HCT116 (cell line): ENCODE results near the gene ARID5B. TPM values are rescaled to one million over a fixed set of nuclear protein-coding genes. Genes with fewer than 3 reads are reported as not detected.

ENCODE experiments used
- ATAC-seq: fragments of 200-7000 bp; cut with Tn5 transposase; 2 replicates; pipeline ENCODE4 v1.9.1; 2020; ENCODE audit warnings: mild to moderate bottlenecking, moderate library complexity
- BruUV-seq: library from RNA; stranded (reverse); fragments of 400-500 nt; replicated peaks from 2 replicates; lab custom pipeline; 2021; lab: Mats Ljungman, UMichigan
- CTCF ChIA-PET: fragments of 300-600 bp; sonication (Branson Sonifier 250); formaldehyde crosslinking; loops from one replicate; lab custom pipeline; 2021; ENCODE audit warnings: antibody characterized with exemption; lab: Charles Lee
- POLR2A ChIA-PET: fragments of 300-600, 350-600 bp; sonication (Branson Sonifier 250); formaldehyde crosslinking; loops from one replicate; lab custom pipeline; 2021; ENCODE audit warnings: antibody characterized with exemption; lab: Charles Lee
- RAD21 ChIA-PET, 2 experiments: fragments of 300-600 bp; sonication (Branson Sonifier 250); formaldehyde crosslinking; loops; one replicate each; lab custom pipeline; 2023; ENCODE audit warnings: low total read pairs in 2 of 2; ENCODE audit not compliant: uncharacterized antibody in 2 of 2, unreplicated experiment in 2 of 2, low non-redundant PET in 1 of 2; lab: Charles Lee
- DNase-seq: peaks from one replicate; pipeline ENCODE4 v3.0.0-alpha.2; 2010; ENCODE audit warnings: low read depth, low spot score
- H2AFZ ChIP-seq: fragments of 200-600 bp; shearing (Covaris generic), sonication (generic); 2 replicates; pipeline ENCODE4 v1.6.1; 2017; ENCODE audit warnings: low read depth, mixed run types, mixed read lengths, antibody characterized with exemption, low read length; ENCODE audit not compliant: poor library complexity, severe bottlenecking
- H3K27ac ChIP-seq: 2 replicates; pipeline ENCODE4 v1.5.1; 2012; ENCODE audit warnings: low read depth, low read length
- H3K27me3 ChIP-seq: fragments of 200-600 bp; sonication (generic); 2 replicates; pipeline ENCODE4 v1.6.1; 2016; ENCODE audit warnings: mixed run types, low read length, mixed read lengths; ENCODE audit not compliant: insufficient read depth
- H3K36me3 ChIP-seq, 2 experiments: fragments of 200-500 bp in 1 of 2; fragments of 200-600 bp in 1 of 2; sonication (Bioruptor generic) in 1 of 2; sonication (generic) in 1 of 2; 2 replicates each; pipeline versions ENCODE4 v1.5.1 to v1.6.1; 2014 to 2016; ENCODE audit warnings: low read length in 2 of 2, inconsistent platforms in 1 of 2, mixed read lengths in 1 of 2, mixed run types in 1 of 2; ENCODE audit not compliant: insufficient read depth in 2 of 2, control insufficient read depth in 1 of 2
- H3K4me1 ChIP-seq, 2 experiments: fragments of 200-600 bp in 1 of 2; sonication (generic) in 1 of 2; 2 replicates each; pipeline versions ENCODE4 v1.5.1 to v1.6.1; 2012 to 2017; ENCODE audit warnings: low read length in 2 of 2, inconsistent platforms in 1 of 2, mild to moderate bottlenecking in 1 of 2, mixed read lengths in 1 of 2, mixed run types in 1 of 2, moderate library complexity in 1 of 2; ENCODE audit not compliant: insufficient read depth in 2 of 2, control insufficient read depth in 1 of 2
- H3K4me2 ChIP-seq: fragments of 200-600 bp; sonication (generic); 2 replicates; pipeline ENCODE4 v1.6.1; 2017; ENCODE audit warnings: mixed run types, low read length, mixed read lengths
- H3K4me3 ChIP-seq, 2 experiments: fragments of 200-600 bp in 1 of 2; sonication (generic) in 1 of 2; replicated peaks in 1 of 2; 2 replicates each; pipeline ENCODE4 v1.5.1; 2011 to 2016; ENCODE audit warnings: low read length in 2 of 2, control low read depth in 1 of 2, low read depth in 1 of 2, mild to moderate bottlenecking in 1 of 2, mixed read lengths in 1 of 2, mixed run types in 1 of 2
- H3K79me2 ChIP-seq: fragments of 200-600 bp; sonication (generic); 2 replicates; pipeline ENCODE4 v1.6.1; 2017; ENCODE audit warnings: mild to moderate bottlenecking, mixed run types, low read length, moderate library complexity, mixed read lengths; ENCODE audit not compliant: insufficient read depth
- H3K9ac ChIP-seq: fragments of 200-600 bp; sonication (generic); 2 replicates; pipeline ENCODE4 v1.6.1; 2016; ENCODE audit warnings: low read length, mixed read lengths
- H3K9me2 ChIP-seq: fragments of 200-600 bp; sonication (generic), shearing (Covaris generic); 2 replicates; pipeline ENCODE4 v1.6.1; 2017; ENCODE audit warnings: mixed run types, mild to moderate bottlenecking, moderate library complexity; ENCODE audit not compliant: insufficient read depth
- H3K9me3 ChIP-seq, 2 experiments: fragments of 200-500 bp in 1 of 2; fragments of 200-600 bp in 1 of 2; sonication (Bioruptor generic) in 1 of 2; sonication (generic) in 1 of 2; 2 replicates each; pipeline ENCODE4 v1.6.1; 2014 to 2017; ENCODE audit warnings: low read length in 2 of 2, mixed read lengths in 2 of 2, inconsistent platforms in 1 of 2, low read depth in 1 of 2, mild to moderate bottlenecking in 1 of 2, mixed run types in 1 of 2, moderate library complexity in 1 of 2; ENCODE audit not compliant: control insufficient read depth in 1 of 2, insufficient read depth in 1 of 2
- H4K20me1 ChIP-seq: fragments of 200-600 bp; sonication (generic), shearing (Covaris generic); 2 replicates; pipeline ENCODE4 v1.6.1; 2017; ENCODE audit warnings: mixed run types, mild to moderate bottlenecking, moderate library complexity; ENCODE audit not compliant: insufficient read depth
- EZH2phosphoT487 ChIP-seq: fragments of 200-600 bp; IDR thresholded peaks from 2 replicates; pipeline ENCODE4 v1.6.1; 2018; ENCODE audit warnings: antibody characterized with exemption, borderline replicate concordance
- POLR2AphosphoS5 ChIP-seq: IDR thresholded peaks from 2 replicates; pipeline ENCODE4 v1.6.1; 2011; ENCODE audit warnings: mild to moderate bottlenecking, low read depth, low read length, moderate library complexity
- SIN3A ChIP-seq: IDR thresholded peaks from 2 replicates; pipeline ENCODE4 v1.6.1; 2012; ENCODE audit warnings: low read depth
- TCF7L2 ChIP-seq: IDR thresholded peaks from 2 replicates; pipeline ENCODE4 v1.7.0; 2011; ENCODE audit warnings: borderline replicate concordance, inconsistent platforms; ENCODE audit not compliant: insufficient read depth, insufficient read length; ENCODE audit errors: extremely low read depth
- YY1 ChIP-seq: IDR thresholded peaks from 2 replicates; pipeline ENCODE4 v1.6.1; 2011; ENCODE audit warnings: low read length, low read depth, moderate library complexity, mild to moderate bottlenecking; ENCODE audit not compliant: insufficient replicate concordance; ENCODE audit errors: extremely low read depth
- ZFX ChIP-seq: fragments of 450-650 bp; IDR thresholded peaks from 2 replicates; pipeline ENCODE4 v1.6.1; 2017
- intact Hi-C: fragments of 100-400 bp; cut with micrococcal nuclease; formaldehyde crosslinking; loops from 2 replicates; pipeline ENCODE4 v1.10.0; 2022
- total RNA-seq: library from RNA; stranded (reverse); gene quantifications from one replicate; pipeline ENCODE4 v1.2.1, GENCODE V29; 2021; ENCODE audit not compliant: unreplicated experiment
- TF ChIP-seq, protein P1 (sequence below): IDR thresholded peaks from 2 replicates; pipeline ENCODE4 v1.6.1; 2012; ENCODE audit warnings: low read depth
- TF ChIP-seq, protein P2 (sequence below): IDR thresholded peaks from 2 replicates; pipeline ENCODE4 v1.6.1; 2012
- TF ChIP-seq, protein P3 (sequence below): IDR thresholded peaks from 2 replicates; pipeline ENCODE4 v1.6.1; 2012
- TF ChIP-seq, protein P4 (sequence below): IDR thresholded peaks from 2 replicates; pipeline ENCODE4 v1.6.1; 2011; ENCODE audit warnings: mild to moderate bottlenecking, low read length, moderate library complexity; ENCODE audit not compliant: insufficient replicate concordance; ENCODE audit errors: extremely low read depth

The ARID5B gene
- total RNA-seq, 1 experiment from 2014 or later: 4.7 TPM

DNA sequence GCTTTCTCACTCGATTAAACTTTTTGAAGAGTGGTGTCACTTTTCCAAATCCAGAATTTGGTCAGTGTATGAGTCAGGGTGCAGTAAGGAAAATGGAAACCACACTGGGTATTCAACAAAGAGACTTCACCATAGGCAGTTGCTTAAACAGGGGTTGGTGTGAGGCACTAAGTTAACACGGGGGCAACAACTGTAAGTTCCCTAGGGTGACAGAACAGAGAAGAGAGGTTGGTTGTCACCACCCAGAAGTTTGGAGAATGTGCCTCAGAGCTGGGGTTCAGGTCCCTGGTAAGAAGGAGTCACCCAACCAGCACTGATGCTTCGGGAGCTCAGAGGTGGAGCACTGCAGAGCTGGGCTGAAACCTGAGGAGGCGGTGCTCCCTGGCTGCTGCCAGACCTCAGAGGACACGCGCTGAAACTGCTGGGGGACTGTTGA is 170.4 kb downstream of the ARID5B start (continued):
- TF ChIP-seq, protein P1, sequence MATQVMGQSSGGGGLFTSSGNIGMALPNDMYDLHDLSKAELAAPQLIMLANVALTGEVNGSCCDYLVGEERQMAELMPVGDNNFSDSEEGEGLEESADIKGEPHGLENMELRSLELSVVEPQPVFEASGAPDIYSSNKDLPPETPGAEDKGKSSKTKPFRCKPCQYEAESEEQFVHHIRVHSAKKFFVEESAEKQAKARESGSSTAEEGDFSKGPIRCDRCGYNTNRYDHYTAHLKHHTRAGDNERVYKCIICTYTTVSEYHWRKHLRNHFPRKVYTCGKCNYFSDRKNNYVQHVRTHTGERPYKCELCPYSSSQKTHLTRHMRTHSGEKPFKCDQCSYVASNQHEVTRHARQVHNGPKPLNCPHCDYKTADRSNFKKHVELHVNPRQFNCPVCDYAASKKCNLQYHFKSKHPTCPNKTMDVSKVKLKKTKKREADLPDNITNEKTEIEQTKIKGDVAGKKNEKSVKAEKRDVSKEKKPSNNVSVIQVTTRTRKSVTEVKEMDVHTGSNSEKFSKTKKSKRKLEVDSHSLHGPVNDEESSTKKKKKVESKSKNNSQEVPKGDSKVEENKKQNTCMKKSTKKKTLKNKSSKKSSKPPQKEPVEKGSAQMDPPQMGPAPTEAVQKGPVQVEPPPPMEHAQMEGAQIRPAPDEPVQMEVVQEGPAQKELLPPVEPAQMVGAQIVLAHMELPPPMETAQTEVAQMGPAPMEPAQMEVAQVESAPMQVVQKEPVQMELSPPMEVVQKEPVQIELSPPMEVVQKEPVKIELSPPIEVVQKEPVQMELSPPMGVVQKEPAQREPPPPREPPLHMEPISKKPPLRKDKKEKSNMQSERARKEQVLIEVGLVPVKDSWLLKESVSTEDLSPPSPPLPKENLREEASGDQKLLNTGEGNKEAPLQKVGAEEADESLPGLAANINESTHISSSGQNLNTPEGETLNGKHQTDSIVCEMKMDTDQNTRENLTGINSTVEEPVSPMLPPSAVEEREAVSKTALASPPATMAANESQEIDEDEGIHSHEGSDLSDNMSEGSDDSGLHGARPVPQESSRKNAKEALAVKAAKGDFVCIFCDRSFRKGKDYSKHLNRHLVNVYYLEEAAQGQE: no peak

DNA sequence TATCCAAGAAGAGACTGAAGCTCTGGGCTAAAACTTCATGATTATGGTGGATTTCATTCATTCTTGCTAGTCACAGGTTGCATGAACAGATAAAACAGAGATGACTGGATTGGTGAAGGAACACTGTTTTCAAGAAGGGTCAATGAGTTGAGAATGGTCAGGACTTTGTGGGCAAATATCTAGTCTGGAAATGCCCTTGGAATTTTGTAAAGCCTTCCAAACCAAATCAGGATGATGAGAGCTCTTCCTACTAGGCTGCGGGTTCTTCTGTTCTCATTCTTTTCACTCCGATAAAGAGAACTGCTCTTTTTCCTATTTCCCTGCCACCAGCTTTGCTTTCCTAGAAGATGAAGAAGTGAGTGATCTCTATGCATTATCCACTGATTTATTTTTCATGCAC is 171.4 kb downstream of the ARID5B start:
- Histone ChIP-seq H3K79me2 (no peaks in the 10 kb centered on the region), H2AFZ (no peak overlapping the region), H3K4me2 (no peak overlapping the region), H3K36me3 (no peaks in the 10 kb centered on the region), H3K9ac (no peak overlapping the region), H3K27ac (no peak overlapping the region), H3K9me3 (no peaks in the 10 kb centered on the region), H3K4me1 (peaks cover 0 to 3% of the 10 kb centered on the region in 2 experiments; a peak in 1 of 4 replicates), H3K9me2 (no peaks in the 10 kb centered on the region), H4K20me1 (no peaks in the 10 kb centered on the region), H3K27me3 (no peaks in the 10 kb centered on the region), H3K4me3 (no peak overlapping the region)
- no peak for DNase-seq
- intact Hi-C loops: no loop called here
- no TSS peak for BruUV-seq
- ChIA-PET POLR2A (no interaction called here), CTCF (no interaction called here), RAD21 (no interaction called here)
- TF ChIP-seq ZFX: no peak
- TF ChIP-seq, protein P2, sequence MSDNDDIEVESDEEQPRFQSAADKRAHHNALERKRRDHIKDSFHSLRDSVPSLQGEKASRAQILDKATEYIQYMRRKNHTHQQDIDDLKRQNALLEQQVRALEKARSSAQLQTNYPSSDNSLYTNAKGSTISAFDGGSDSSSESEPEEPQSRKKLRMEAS: no peak
- TF ChIP-seq EZH2phosphoT487: no peak
- TF ChIP-seq YY1: no peak
- TF ChIP-seq, protein P3, sequence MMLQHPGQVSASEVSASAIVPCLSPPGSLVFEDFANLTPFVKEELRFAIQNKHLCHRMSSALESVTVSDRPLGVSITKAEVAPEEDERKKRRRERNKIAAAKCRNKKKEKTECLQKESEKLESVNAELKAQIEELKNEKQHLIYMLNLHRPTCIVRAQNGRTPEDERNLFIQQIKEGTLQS: no peak
- no peak for TF ChIP-seq TCF7L2
- no peak for TF ChIP-seq POLR2AphosphoS5
- TF ChIP-seq SIN3A: no peak
- TF ChIP-seq, protein P1: no peak
- TF ChIP-seq, protein P4, sequence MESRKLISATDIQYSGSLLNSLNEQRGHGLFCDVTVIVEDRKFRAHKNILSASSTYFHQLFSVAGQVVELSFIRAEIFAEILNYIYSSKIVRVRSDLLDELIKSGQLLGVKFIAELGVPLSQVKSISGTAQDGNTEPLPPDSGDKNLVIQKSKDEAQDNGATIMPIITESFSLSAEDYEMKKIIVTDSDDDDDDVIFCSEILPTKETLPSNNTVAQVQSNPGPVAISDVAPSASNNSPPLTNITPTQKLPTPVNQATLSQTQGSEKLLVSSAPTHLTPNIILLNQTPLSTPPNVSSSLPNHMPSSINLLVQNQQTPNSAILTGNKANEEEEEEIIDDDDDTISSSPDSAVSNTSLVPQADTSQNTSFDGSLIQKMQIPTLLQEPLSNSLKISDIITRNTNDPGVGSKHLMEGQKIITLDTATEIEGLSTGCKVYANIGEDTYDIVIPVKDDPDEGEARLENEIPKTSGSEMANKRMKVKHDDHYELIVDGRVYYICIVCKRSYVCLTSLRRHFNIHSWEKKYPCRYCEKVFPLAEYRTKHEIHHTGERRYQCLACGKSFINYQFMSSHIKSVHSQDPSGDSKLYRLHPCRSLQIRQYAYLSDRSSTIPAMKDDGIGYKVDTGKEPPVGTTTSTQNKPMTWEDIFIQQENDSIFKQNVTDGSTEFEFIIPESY: no peak
- ATAC-seq: no peak
